Gastrocnemius medialis (tissue), 4 donors: Measurements from ENCODE around the gene P4HA2. TPM values are rescaled to one million over a fixed set of nuclear protein-coding genes. Genes with fewer than 3 reads are reported as not detected.

Experiments
- ATAC-seq, 2 donors: fragments of 150-250 bp; one replicate each; pipeline ENCODE4 v1.9.1; 2016
- DNase-seq, 2 donors: peaks; one replicate each; pipeline ENCODE4 v3.0.0-alpha.2; 2019
- H3K27ac ChIP-seq, 4 donors: fragments of 200-600 bp; sonication (generic); 1 replicate in 1 of 4; 2 replicates in 3 of 4; pipeline ENCODE4 v1.5.1; 2016 to 2018; ENCODE audit warnings: mild to moderate bottlenecking in 2 of 4, moderate library complexity in 1 of 4
- H3K27me3 ChIP-seq, 3 donors: fragments of 200-600 bp; sonication (generic) in 2 of 3; 1 replicate in 1 of 3; 2 replicates in 2 of 3; pipeline versions ENCODE4 v1.5.1 to v1.6.0; 2016 to 2019; ENCODE audit warnings: mild to moderate bottlenecking in 1 of 3, moderate library complexity in 1 of 3
- H3K36me3 ChIP-seq, 2 donors: fragments of 200-600 bp; sonication (generic) in 1 of 2; one replicate each; pipeline ENCODE4 v1.5.1; 2017 to 2018
- H3K4me1 ChIP-seq, 2 donors: fragments of 200-600 bp; sonication (generic) in 1 of 2; one replicate each; pipeline ENCODE4 v1.5.1; 2016 to 2017; ENCODE audit warnings: mild to moderate bottlenecking in 2 of 2
- H3K4me3 ChIP-seq, 4 donors: fragments of 200-600 bp; sonication (generic) in 3 of 4; 1 replicate in 1 of 4; 2 replicates in 3 of 4; pipeline ENCODE4 v1.5.1; 2016 to 2019; ENCODE audit warnings: mild to moderate bottlenecking in 2 of 4
- H3K9me3 ChIP-seq, 3 donors: fragments of 200-600 bp; sonication (generic) in 2 of 3; 1 replicate in 1 of 3; 2 replicates in 2 of 3; pipeline ENCODE4 v1.5.1; 2016 to 2019
- CTCF ChIP-seq, 5 experiments: fragments of 450-650 bp in 3 of 5; fragments of 200-600 bp in 2 of 5; sonication (generic) in 2 of 5; IDR thresholded peaks in 4 of 5; conservative IDR thresholded peaks in 1 of 5; 1 replicate in 4 of 5; 2 replicates in 1 of 5; pipeline ENCODE4 v1.5.1; 2016 to 2019; ENCODE audit warnings: antibody characterized with exemption in 5 of 5, mild to moderate bottlenecking in 3 of 5, moderate library complexity in 3 of 5
- POLR2A ChIP-seq, 2 donors: fragments of 450-650 bp; IDR thresholded peaks; one replicate each; pipeline ENCODE4 v1.6.1; 2017; ENCODE audit warnings: antibody characterized with exemption in 2 of 2, mild to moderate bottlenecking in 2 of 2, moderate library complexity in 2 of 2
- in situ Hi-C, 4 donors: fragments of 200-750 bp; cut with MboI; loops; one replicate each; pipeline versions ENCODE4 v1.15.0 to v1.8.0; 2017; ENCODE audit warnings: low sequenced_read_pairs in 4 of 4
- intact Hi-C: fragments of 100-400 bp; cut with DNase I; formaldehyde crosslinking; loops from one replicate; pipeline ENCODE4 v1.15.1; 2023; ENCODE audit warnings: low total_unique reads
- microRNA-seq, 2 donors: library from miRNA; unstranded; fragments of <30 nt; microRNA quantifications; one replicate each; pipeline ENCODE4, GENCODE V29; 2016; ENCODE audit warnings: borderline replicate concordance in 2 of 2
- total RNA-seq, 4 donors: library from RNA; depleted of rRNA; stranded (reverse); fragments of >200 nt; gene quantifications; one replicate each; pipeline versions ENCODE4 v1.1.0 to v1.2.3, GENCODE V29; 2016

The P4HA2 gene
- total RNA-seq, 4 donors from 2014 or later: 5.8 to 15.7 (median 10.3) TPM

- Histone ChIP-seq H3K4me1 (no peaks in the 10 kb centered on the region), H3K36me3 (no peaks in the 10 kb centered on the region), H3K9me3 (no peaks in the 10 kb centered on the region), H3K27ac (no peak overlapping the region), H3K27me3 (no peaks in the 10 kb centered on the region), H3K4me3 (no peak overlapping the region)
- ATAC-seq (no peak), DNase-seq (no peak)
- in situ Hi-C loops: no loop called here
- TF ChIP-seq POLR2A (IDR thresholded peaks at IDR 0.05) (no peak), CTCF (IDR thresholded peaks at IDR 0.05 in 4 of 5, conservative IDR thresholded peaks at IDR 0.05 in 1 of 5) (no peak)
- intact Hi-C loops: no loop called here
These were observed 85.2 kb downstream of the P4HA2 start for GRCh38 chr5:132142459-132142858.

Small RNA genes within 50 kb of the gene (microRNA-seq; reads per million reads assigned to microRNA genes)
- gene MIR6830: 0 reads per million in 2 donors

Other genes starting within 250 kb of the P4HA2 start
- under 1 TPM; 0.29 to 0.71 (median 0.36) TPM for gene ACSL6, start 216.2 kb downstream of the P4HA2 start, total RNA-seq
- not detected for gene IL3, start 167.2 kb downstream of the P4HA2 start, total RNA-seq
- not detected for gene CSF2, start 154.1 kb downstream of the P4HA2 start, total RNA-seq
- gene PDLIM4, start 29.8 kb upstream of the P4HA2 start, total RNA-seq: 1 to 10 TPM in 3 of 4 donors, under 1 TPM in 1; 0.66 to 8.0 (median 5.3) TPM
- gene SLC22A4, start 66.5 kb upstream of the P4HA2 start, total RNA-seq: 1 to 10 TPM; 5.4 to 6.7 (median 6.2) TPM
- 100 to 1,000 TPM in 1 of 4 donors, 10 to 100 TPM in 3; 56.2 to 116 (median 79.2) TPM for gene SLC22A5, start 141.9 kb upstream of the P4HA2 start, total RNA-seq